Measurements from ENCODE around the gene DPP10. TPM values are rescaled to one million over a fixed set of nuclear protein-coding genes. Genes with fewer than 3 reads are reported as not detected.
A peak's percentile ranks its signal among the peaks of the same experiment; 100 is the strongest.
"Not testable (repeated sequence)": the region's sequence is repeated elsewhere in the genome, so short reads cannot be mapped to it uniquely, and the experiment has no call there.

The DPP10 gene
- total RNA-seq, 1 donor from 2014 or later = 6.5 TPM

GRCh38 chr2:115084446-115084845, 642.0 kb downstream of the DPP10 start:
- Histone ChIP-seq H4K20me1 (ENCODE audit: low read depth) (no peaks in the 10 kb centered on the region), H3K4me2 (no peak overlapping the region), H3K4me1 (no peaks in the 10 kb centered on the region), H3K4me3 (no peak overlapping the region), H3K9ac (no peak overlapping the region), H3F3A (ENCODE audit: low read depth) (no peaks in the 10 kb centered on the region), H2AFZ (replicated peaks) (peak overlapping the region; percentile 12), H3K9me3 (ENCODE audit: low read depth) (no peaks in the 10 kb centered on the region), H3K79me2 (ENCODE audit: low read depth) (no peaks in the 10 kb centered on the region), H3K36me3 (no peaks in the 10 kb centered on the region), H3K27ac (no peak overlapping the region), H3K27me3 (no peaks in the 10 kb centered on the region)
- no peak overlapping the region for H3K27ac Mint-ChIP-seq
- no peaks in the 10 kb centered on the region for H3K4me1 Mint-ChIP-seq
- DNase-seq (ENCODE audit: low spot score) = no peak
- peaks cover 3% of the 10 kb centered on the region for H3K36me3 Mint-ChIP-seq
- H3K4me3 Mint-ChIP-seq = no peak overlapping the region
- peaks cover 5% of the 10 kb centered on the region for H3K9me3 Mint-ChIP-seq
- TF ChIP-seq EZH2phosphoT487 (IDR thresholded peaks at IDR 0.05) (no peak), EZH2 (IDR thresholded peaks at IDR 0.05) (no peak)
- TF ChIP-seq, protein P1, sequence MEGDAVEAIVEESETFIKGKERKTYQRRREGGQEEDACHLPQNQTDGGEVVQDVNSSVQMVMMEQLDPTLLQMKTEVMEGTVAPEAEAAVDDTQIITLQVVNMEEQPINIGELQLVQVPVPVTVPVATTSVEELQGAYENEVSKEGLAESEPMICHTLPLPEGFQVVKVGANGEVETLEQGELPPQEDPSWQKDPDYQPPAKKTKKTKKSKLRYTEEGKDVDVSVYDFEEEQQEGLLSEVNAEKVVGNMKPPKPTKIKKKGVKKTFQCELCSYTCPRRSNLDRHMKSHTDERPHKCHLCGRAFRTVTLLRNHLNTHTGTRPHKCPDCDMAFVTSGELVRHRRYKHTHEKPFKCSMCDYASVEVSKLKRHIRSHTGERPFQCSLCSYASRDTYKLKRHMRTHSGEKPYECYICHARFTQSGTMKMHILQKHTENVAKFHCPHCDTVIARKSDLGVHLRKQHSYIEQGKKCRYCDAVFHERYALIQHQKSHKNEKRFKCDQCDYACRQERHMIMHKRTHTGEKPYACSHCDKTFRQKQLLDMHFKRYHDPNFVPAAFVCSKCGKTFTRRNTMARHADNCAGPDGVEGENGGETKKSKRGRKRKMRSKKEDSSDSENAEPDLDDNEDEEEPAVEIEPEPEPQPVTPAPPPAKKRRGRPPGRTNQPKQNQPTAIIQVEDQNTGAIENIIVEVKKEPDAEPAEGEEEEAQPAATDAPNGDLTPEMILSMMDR (IDR thresholded peaks at IDR 0.05) = no peak
- no peaks in the 10 kb centered on the region for H3K27me3 Mint-ChIP-seq (ENCODE audit: insufficient read depth, low read depth)

DNA sequence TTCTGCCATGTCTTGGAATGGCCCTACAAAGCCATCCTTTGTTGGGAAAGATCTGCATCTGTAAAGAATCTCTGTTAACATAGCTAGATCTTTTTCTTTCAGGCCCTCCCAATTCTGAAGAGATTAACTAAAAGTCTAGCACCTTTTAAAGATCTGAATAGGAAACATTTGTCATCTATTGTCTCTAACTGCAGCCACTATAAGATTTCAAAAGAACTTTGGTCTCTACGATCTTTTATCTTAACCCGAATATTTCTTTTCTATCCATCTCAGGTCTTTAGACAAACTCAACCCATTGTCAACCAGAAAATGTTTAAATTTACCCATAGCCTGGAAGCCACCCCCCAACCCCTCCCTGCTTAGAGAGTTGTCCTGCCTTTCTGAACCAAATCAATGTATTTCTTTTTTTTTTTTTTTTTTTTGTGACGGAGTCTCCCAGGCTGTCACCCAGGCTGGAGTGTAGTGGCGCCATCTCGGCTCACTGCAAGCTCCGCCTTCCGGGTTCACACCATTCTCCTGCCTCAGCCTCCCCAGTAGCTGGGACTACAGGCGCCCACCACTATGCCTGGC, 643.7 kb downstream of the DPP10 start:
- H3K27ac ChIP-seq; H3K4me2 ChIP-seq; H3K27me3 ChIP-seq; H3K9me3 ChIP-seq (ENCODE audit: low read depth); H3K36me3 ChIP-seq; H3K4me1 ChIP-seq; H3K9ac ChIP-seq; H3K27ac Mint-ChIP-seq; H3K4me1 Mint-ChIP-seq; H3K4me3 Mint-ChIP-seq; H3K79me2 ChIP-seq (ENCODE audit: low read depth); H3K36me3 Mint-ChIP-seq; H2AFZ ChIP-seq (replicated peaks); H3K27me3 Mint-ChIP-seq (ENCODE audit: insufficient read depth, low read depth); H4K20me1 ChIP-seq (ENCODE audit: low read depth); H3K4me3 ChIP-seq; DNase-seq (ENCODE audit: low spot score); H3F3A ChIP-seq (ENCODE audit: low read depth): not testable (repeated sequence)
- peaks cover 14% of the 10 kb centered on the region for H3K9me3 Mint-ChIP-seq

GRCh38 chr2:115094441-115094840, 652.0 kb downstream of the DPP10 start:
- no peaks in the 10 kb centered on the region for H3K36me3 Mint-ChIP-seq
- Histone ChIP-seq H4K20me1 (ENCODE audit: low read depth) (no peaks in the 10 kb centered on the region), H3K9me3 (ENCODE audit: low read depth) (no peaks in the 10 kb centered on the region), H3K27ac (no peak overlapping the region), H3K4me1 (no peaks in the 10 kb centered on the region), H2AFZ (replicated peaks) (no peak overlapping the region), H3K79me2 (ENCODE audit: low read depth) (no peaks in the 10 kb centered on the region), H3K4me3 (no peak overlapping the region), H3F3A (ENCODE audit: low read depth) (no peaks in the 10 kb centered on the region), H3K4me2 (no peak overlapping the region), H3K9ac (no peak overlapping the region), H3K36me3 (no peaks in the 10 kb centered on the region), H3K27me3 (no peaks in the 10 kb centered on the region)
- peaks cover 2% of the 10 kb centered on the region for H3K27me3 Mint-ChIP-seq (ENCODE audit: insufficient read depth, low read depth)
- peak overlapping the region; percentile 36 for H3K27ac Mint-ChIP-seq
- peaks cover 13% of the 10 kb centered on the region for H3K9me3 Mint-ChIP-seq
- H3K4me1 Mint-ChIP-seq = peaks cover 16% of the 10 kb centered on the region
- DNase-seq (ENCODE audit: low spot score) = no peak
- TF ChIP-seq EZH2 (IDR thresholded peaks at IDR 0.05) (no peak), EZH2phosphoT487 (IDR thresholded peaks at IDR 0.05) (no peak)
- TF ChIP-seq, protein P1 (IDR thresholded peaks at IDR 0.05) = no peak
- H3K4me3 Mint-ChIP-seq = no peak overlapping the region

- Histone ChIP-seq H4K20me1 (ENCODE audit: low read depth) (no peaks in the 10 kb centered on the region), H2AFZ (replicated peaks) (no peak overlapping the region), H3K79me2 (ENCODE audit: low read depth) (no peaks in the 10 kb centered on the region), H3K27ac (no peak overlapping the region), H3K4me3 (no peak overlapping the region), H3K9me3 (ENCODE audit: low read depth) (no peaks in the 10 kb centered on the region), H3K9ac (no peak overlapping the region), H3K4me1 (no peaks in the 10 kb centered on the region), H3K4me2 (no peak overlapping the region), H3K27me3 (no peaks in the 10 kb centered on the region), H3K36me3 (no peaks in the 10 kb centered on the region), H3F3A (ENCODE audit: low read depth) (no peaks in the 10 kb centered on the region)
- H3K4me1 Mint-ChIP-seq = peaks cover 8% of the 10 kb centered on the region
- H3K27me3 Mint-ChIP-seq (ENCODE audit: insufficient read depth, low read depth) = no peaks in the 10 kb centered on the region
- DNase-seq (ENCODE audit: low spot score) = no peak
- no peaks in the 10 kb centered on the region for H3K36me3 Mint-ChIP-seq
- no peak overlapping the region for H3K27ac Mint-ChIP-seq
- H3K9me3 Mint-ChIP-seq = no peaks in the 10 kb centered on the region
- H3K4me3 Mint-ChIP-seq = no peak overlapping the region
- TF ChIP-seq, protein P1 (IDR thresholded peaks at IDR 0.05) = no peak
- TF ChIP-seq EZH2 (IDR thresholded peaks at IDR 0.05) = no peak
Measured at GRCh38 chr2:115105966-115106365, 663.5 kb downstream of the DPP10 start.

Data from neural progenitor cell (in vitro differentiated cells).